OCI-LY7 (cell line): ENCODE results near the gene COL3A1.

Experiments
- CTCF ChIP-seq: fragments of 200-600 bp; sonication (generic); conservative IDR thresholded peaks from 2 replicates; pipeline ENCODE4 v1.5.1; 2014; ENCODE audit warnings: mild to moderate bottlenecking, antibody characterized with exemption, low read length, moderate library complexity, mixed read lengths
- EZH2phosphoT487 ChIP-seq: fragments of 200-600 bp; sonication (generic); IDR thresholded peaks from 2 replicates; pipeline ENCODE4 v1.6.1; 2018; ENCODE audit warnings: low read depth, borderline replicate concordance, mild to moderate bottlenecking, mixed run types, antibody characterized with exemption, low read length, moderate library complexity, mixed read lengths

DNA sequence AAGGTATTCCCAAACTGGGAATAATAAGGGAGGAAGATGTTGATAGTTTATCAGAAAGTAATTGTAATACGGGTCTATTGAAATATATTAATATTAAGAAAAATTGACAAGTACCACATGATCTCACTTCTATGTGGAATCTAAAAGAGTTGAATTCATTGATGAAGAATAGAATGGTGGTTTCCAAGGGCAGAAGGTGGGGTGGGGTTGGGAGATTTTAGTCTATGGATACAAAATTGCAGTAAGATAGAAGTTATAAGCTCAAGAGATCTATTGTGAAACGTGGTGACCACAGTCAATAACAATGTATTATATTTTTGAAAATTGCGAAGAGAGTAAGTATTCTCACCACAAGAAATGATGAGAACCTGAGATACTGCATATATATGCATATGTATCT lies 38.9 kb downstream of the COL3A1 start:
- TF ChIP-seq CTCF (no peak), EZH2phosphoT487 (no peak)
